LNCaP clone FGC (cell line): Measurements from ENCODE around the gene MMP24.

Experiments used
- DNase-seq: peaks from one replicate; pipeline ENCODE4 v3.0.0-alpha.2; 2011; ENCODE audit warnings: low read depth
- H3K4me3 ChIP-seq: 2 replicates; pipeline ENCODE4 v1.5.1; 2011; ENCODE audit warnings: mild to moderate bottlenecking, low read depth, low read length, control low read depth
- CTCF ChIP-seq: IDR thresholded peaks from 2 replicates; pipeline ENCODE4 v1.5.1; 2012; ENCODE audit warnings: mild to moderate bottlenecking; ENCODE audit not compliant: control insufficient read depth, insufficient read depth; ENCODE audit errors: extremely low read depth

MMP24 gene

GRCh38 chr20:35293303-35294292 lies 67.1 kb downstream of the MMP24 start:
- DNase-seq = no peak
- no peak for TF ChIP-seq CTCF
- no peak overlapping the region for H3K4me3 ChIP-seq

- no peak for DNase-seq
- H3K4me3 ChIP-seq = no peak overlapping the region
- TF ChIP-seq CTCF = no peak
These were observed 67.8 kb downstream of the MMP24 start for GRCh38 chr20:35294293-35294685.

GRCh38 chr20:35295058-35295457 lies 68.6 kb downstream of the MMP24 start:
- no peak overlapping the region for H3K4me3 ChIP-seq
- no peak for TF ChIP-seq CTCF
- no peak for DNase-seq

GRCh38 chr20:35295674-35296073 lies 69.2 kb downstream of the MMP24 start:
- TF ChIP-seq CTCF = no peak
- DNase-seq = no peak
- no peak overlapping the region for H3K4me3 ChIP-seq

- no peak for DNase-seq
- no peak for TF ChIP-seq CTCF
- H3K4me3 ChIP-seq = no peak overlapping the region
These were observed 69.6 kb downstream of the MMP24 start for GRCh38 chr20:35296101-35296554.

GRCh38 chr20:35297155-35297554 lies 70.7 kb downstream of the MMP24 start:
- H3K4me3 ChIP-seq = no peak overlapping the region
- TF ChIP-seq CTCF = no peak
- DNase-seq = no peak
